HepG2 (cell line): ENCODE data around the gene PCGF3. TPM values are rescaled to one million over a fixed set of nuclear protein-coding genes. Genes with fewer than 3 reads are reported as not detected.

Experiments used
- ARID4A ChIP-seq: sonication (generic); formaldehyde crosslinking; IDR thresholded peaks from 2 replicates; pipeline ENCODE4 v1.5.0; 2020; ENCODE audit warnings: mild to moderate bottlenecking, missing genetic modification reagents, borderline replicate concordance
- ATF7-NPFF ChIP-seq: sonication (generic); formaldehyde crosslinking; IDR thresholded peaks from 2 replicates; pipeline ENCODE4 v1.8.1; 2023; ENCODE audit warnings: mild to moderate bottlenecking, low read depth, missing genetic modification reagents, moderate library complexity
- BORCS8-MEF2B ChIP-seq: sonication (generic); formaldehyde crosslinking; IDR thresholded peaks from 2 replicates; pipeline ENCODE4 v1.8.0; 2022; ENCODE audit warnings: mild to moderate bottlenecking, missing genetic modification reagents
- E2F5 ChIP-seq: sonication (generic); formaldehyde crosslinking; conservative IDR thresholded peaks from 2 replicates; pipeline ENCODE4 v1.4.0; 2020; ENCODE audit warnings: missing genetic modification reagents
- FOXJ3 ChIP-seq: sonication (generic); formaldehyde crosslinking; IDR thresholded peaks from 2 replicates; pipeline ENCODE4 v1.4.0; 2020; ENCODE audit warnings: missing genetic modification reagents, mild to moderate bottlenecking, borderline replicate concordance
- IRF2 ChIP-seq: IDR thresholded peaks from 2 replicates; pipeline ENCODE4 v1.6.1; 2018; ENCODE audit warnings: missing genetic modification reagents, missing compliant biosample characterization
- KAT8 ChIP-seq: IDR thresholded peaks from 2 replicates; pipeline ENCODE4 v1.6.1; 2016; ENCODE audit warnings: missing genetic modification reagents, missing compliant biosample characterization
- MYPOP ChIP-seq: sonication (generic); formaldehyde crosslinking; IDR thresholded peaks from 2 replicates; pipeline ENCODE4 v1.8.1; 2023; ENCODE audit warnings: mild to moderate bottlenecking, moderate library complexity, missing genetic modification reagents
- RBFOX2 ChIP-seq: fragments of 200-400 bp; formaldehyde crosslinking; IDR thresholded peaks from 2 replicates; pipeline ENCODE4 v1.6.1; 2017; ENCODE audit warnings: low read depth, mild to moderate bottlenecking, low read length
- REXO4 ChIP-seq: sonication (generic); formaldehyde crosslinking; IDR thresholded peaks from 2 replicates; pipeline ENCODE4 v1.8.0; 2022; ENCODE audit warnings: missing genetic modification reagents, mild to moderate bottlenecking, borderline replicate concordance
- RNF2 ChIP-seq: fragments of 450-650 bp; conservative IDR thresholded peaks from 2 replicates; pipeline ENCODE4 v1.6.1; 2016; ENCODE audit warnings: low read depth
- TBL1XR1 ChIP-seq: fragments of 150-350 bp; IDR thresholded peaks from 2 replicates; pipeline ENCODE4 v1.6.1; 2014; ENCODE audit warnings: borderline replicate concordance, low read length; ENCODE audit not compliant: partially characterized antibody
- TSC22D2 ChIP-seq: sonication (generic); formaldehyde crosslinking; IDR thresholded peaks from 2 replicates; pipeline ENCODE4 v1.5.1; 2020; ENCODE audit warnings: missing genetic modification reagents, mild to moderate bottlenecking, borderline replicate concordance
- ZFP1 ChIP-seq: IDR thresholded peaks from 2 replicates; pipeline ENCODE4 v1.6.1; 2016
- ZGPAT ChIP-seq: IDR thresholded peaks from 2 replicates; pipeline ENCODE4 v1.6.1; 2016; ENCODE audit warnings: mild to moderate bottlenecking
- ZNF296 ChIP-seq: sonication (generic); formaldehyde crosslinking; conservative IDR thresholded peaks from 2 replicates; pipeline ENCODE4 v1.5.0; 2020; ENCODE audit warnings: mild to moderate bottlenecking, missing genetic modification reagents
- ZNF441 ChIP-seq: sonication (generic); formaldehyde crosslinking; IDR thresholded peaks from 2 replicates; pipeline ENCODE4 v1.7.0; 2021; ENCODE audit warnings: missing genetic modification reagents, borderline replicate concordance
- ZNF713 ChIP-seq: sonication (generic); formaldehyde crosslinking; IDR thresholded peaks from 2 replicates; pipeline ENCODE4 v1.4.0; 2020; ENCODE audit warnings: mild to moderate bottlenecking, missing genetic modification reagents
- ZNF800 ChIP-seq: sonication (generic); formaldehyde crosslinking; IDR thresholded peaks from 2 replicates; pipeline ENCODE4 v1.4.0; 2020; ENCODE audit warnings: missing genetic modification reagents
- ZSCAN29 ChIP-seq: sonication (generic); formaldehyde crosslinking; conservative IDR thresholded peaks from 2 replicates; pipeline ENCODE4 v1.4.0; 2020; ENCODE audit warnings: mild to moderate bottlenecking, missing genetic modification reagents
- polyA plus RNA-seq, 8 experiments: library from polyadenylated mRNA; depleted of rRNA in 3 of 8; stranded (reverse) in 7 of 8; unstranded in 1 of 8; fragments of >200 nt; fragmentation: Illumina TruSeq in 4 of 8; extraction: Trizol in 4 of 8; gene quantifications; 2 replicates each; pipeline versions ENCODE4 v1.2.1 to v1.2.3, GENCODE V29; 2011 to 2016; ENCODE audit warnings: low read depth in 4 of 8, missing spikeins in 1 of 8, mixed read lengths in 1 of 8; ENCODE audit not compliant: insufficient read depth in 1 of 8
- total RNA-seq, 5 experiments: library from RNA; depleted of rRNA; stranded (reverse); fragments of >200 nt; fragmentation: Illumina TruSeq; extraction: Trizol; gene quantifications; 2 replicates each; pipeline ENCODE4 v1.2.3, GENCODE V29; 2016; ENCODE audit warnings: low read depth in 1 of 5

Gene PCGF3
- total and polyA plus RNA-seq, 2 of the 13 experiments (the other 11 are each of a cell fraction or from before 2014, with no cell fraction given) = 28.6 to 66.2 TPM

GRCh38 chr4:673349-674091, 32.1 kb upstream of the PCGF3 start (continued):
- peak; percentile 8; the same call in 1 of the 2 replicates for TF ChIP-seq ARID4A (CRISPR knock-in tag)
- TF ChIP-seq ZNF800 (CRISPR knock-in tag) = no peak
- peak; percentile 53; the same call in 1 of the 2 replicates for TF ChIP-seq BORCS8-MEF2B (CRISPR knock-in tag)
- no peak for TF ChIP-seq ZGPAT (CRISPR knock-in tag)
- TF ChIP-seq TSC22D2 (CRISPR knock-in tag) = no peak
- TF ChIP-seq KAT8 (CRISPR knock-in tag) = no peak
- TF ChIP-seq MYPOP = no peak
- no peak for TF ChIP-seq TBL1XR1
- TF ChIP-seq RBFOX2 = no peak
- no peak for TF ChIP-seq ZNF713 (CRISPR knock-in tag)
- no peak for TF ChIP-seq ZNF296
- no peak for TF ChIP-seq FOXJ3 (CRISPR knock-in tag)
- no peak for TF ChIP-seq ZNF441 (CRISPR knock-in tag)
- no peak for TF ChIP-seq ZSCAN29
- peak; percentile 77 for TF ChIP-seq RNF2
- no peak for TF ChIP-seq ZFP1 (CRISPR knock-in tag)
- 0 out of 2 replicates have a peak, but pooled peaks have one; percentile 21 for TF ChIP-seq ATF7-NPFF
- no peak for TF ChIP-seq IRF2
- TF ChIP-seq REXO4 (CRISPR knock-in tag) = no peak
- peak; percentile 84 for TF ChIP-seq E2F5 (CRISPR knock-in tag)
